SK-N-SH treated with all-trans-retinoic acid at 6 μM for 48 hours (cell line): ENCODE measurements around the gene TFIP11.

Experiments
- ATAC-seq: fragments of 200-7000 bp; cut with Tn5 transposase; 3 replicates; pipeline ENCODE4 v1.9.1; 2020; ENCODE audit warnings: mild to moderate bottlenecking, moderate library complexity
- ARNTL ChIP-seq: fragments of 450-650 bp; formaldehyde crosslinking; IDR thresholded peaks from 2 replicates; pipeline ENCODE4 v1.5.0; 2020; ENCODE audit warnings: low read depth, mild to moderate bottlenecking, moderate library complexity, borderline replicate concordance
- BACH2 ChIP-seq: fragments of 250-450 bp; sonication (Bioruptor Pico); IDR thresholded peaks from 2 replicates; pipeline ENCODE4 v1.9.0; 2021; ENCODE audit warnings: mild to moderate bottlenecking, borderline replicate concordance
- CSDC2 ChIP-seq: fragments of 250-450 bp; sonication (Bioruptor Pico); IDR thresholded peaks from 2 replicates; pipeline ENCODE4 v1.5.0; 2020; ENCODE audit warnings: mild to moderate bottlenecking, moderate library complexity
- ESRRG ChIP-seq: fragments of 250-450 bp; sonication (Bioruptor Pico); IDR thresholded peaks from 2 replicates; pipeline ENCODE4 v1.6.1; 2021; ENCODE audit warnings: mild to moderate bottlenecking
- GLIS3 ChIP-seq: fragments of 250-450 bp; sonication (Bioruptor Pico); IDR thresholded peaks from 2 replicates; pipeline ENCODE4 v1.5.0; 2020; ENCODE audit warnings: mild to moderate bottlenecking, moderate library complexity
- ISL1 ChIP-seq: fragments of 250-450 bp; sonication (Bioruptor Pico); IDR thresholded peaks from 2 replicates; pipeline ENCODE4 v2.1.2; 2022; ENCODE audit warnings: mild to moderate bottlenecking, moderate library complexity
- OSR1 ChIP-seq: fragments of 250-450 bp; sonication (Bioruptor Pico); IDR thresholded peaks from 2 replicates; pipeline ENCODE4 v1.8.0; 2022; ENCODE audit warnings: moderate library complexity, mild to moderate bottlenecking, inconsistent platforms
- RARB ChIP-seq: fragments of 250-450 bp; sonication (Bioruptor Pico); IDR thresholded peaks from 2 replicates; pipeline ENCODE4 v1.8.0; 2021; ENCODE audit warnings: mild to moderate bottlenecking, moderate library complexity
- SNAI2 ChIP-seq: fragments of 250-450 bp; sonication (Bioruptor Pico); IDR thresholded peaks from 2 replicates; pipeline ENCODE4 v1.5.0; 2020; ENCODE audit warnings: mild to moderate bottlenecking, moderate library complexity
- TCF4 ChIP-seq: fragments of 250-450 bp; sonication (Bioruptor Pico); IDR thresholded peaks from 2 replicates; pipeline ENCODE4 v1.8.0; 2021; ENCODE audit warnings: mild to moderate bottlenecking, moderate library complexity, borderline replicate concordance
- ZC3H10 ChIP-seq: fragments of 250-450 bp; sonication (Bioruptor Pico); IDR thresholded peaks from 2 replicates; pipeline ENCODE4 v1.5.1; 2021; ENCODE audit warnings: mild to moderate bottlenecking, moderate library complexity
- ZFP3 ChIP-seq: fragments of 250-450 bp; sonication (Bioruptor Pico); IDR thresholded peaks from 2 replicates; pipeline ENCODE4 v1.5.0; 2020; ENCODE audit warnings: mild to moderate bottlenecking, moderate library complexity
- ZFP30 ChIP-seq: fragments of 450-650 bp; formaldehyde crosslinking; IDR thresholded peaks from 2 replicates; pipeline ENCODE4 v1.5.0; 2022; ENCODE audit warnings: mild to moderate bottlenecking, moderate library complexity
- ZNF70 ChIP-seq: fragments of 450-650 bp; formaldehyde crosslinking; IDR thresholded peaks from 2 replicates; pipeline ENCODE4 v1.5.0; 2020; ENCODE audit warnings: mild to moderate bottlenecking, moderate library complexity
- ZNF8 ChIP-seq: fragments of 450-650 bp; formaldehyde crosslinking; IDR thresholded peaks from 2 replicates; pipeline ENCODE4 v1.5.0; 2020; ENCODE audit warnings: mild to moderate bottlenecking, moderate library complexity
- TF ChIP-seq, protein P1 (sequence below): fragments of 250-450 bp; sonication (Bioruptor Pico); IDR thresholded peaks from 2 replicates; pipeline ENCODE4 v1.5.1; 2021; ENCODE audit warnings: mild to moderate bottlenecking, moderate library complexity
- TF ChIP-seq, protein P2 (sequence below): fragments of 250-450 bp; sonication (Bioruptor Pico); IDR thresholded peaks from 2 replicates; pipeline ENCODE4 v1.5.1; 2020; ENCODE audit warnings: low read depth, mild to moderate bottlenecking, moderate library complexity
- TF ChIP-seq, protein P3 (sequence below): fragments of 250-450 bp; sonication (Bioruptor Pico); IDR thresholded peaks from 2 replicates; pipeline ENCODE4 v1.8.0; 2021; ENCODE audit warnings: low read depth, mild to moderate bottlenecking, moderate library complexity, borderline replicate concordance
- TF ChIP-seq, protein P4 (sequence below): fragments of 250-450 bp; sonication (Bioruptor Pico); IDR thresholded peaks from 2 replicates; pipeline ENCODE4 v1.8.0; 2020; ENCODE audit warnings: mild to moderate bottlenecking, moderate library complexity, borderline replicate concordance
- TF ChIP-seq, protein P5 (sequence below): fragments of 250-450 bp; sonication (Bioruptor Pico); IDR thresholded peaks from 2 replicates; pipeline ENCODE4 v1.5.0; 2020; ENCODE audit warnings: mild to moderate bottlenecking, moderate library complexity

TFIP11 gene

DNA sequence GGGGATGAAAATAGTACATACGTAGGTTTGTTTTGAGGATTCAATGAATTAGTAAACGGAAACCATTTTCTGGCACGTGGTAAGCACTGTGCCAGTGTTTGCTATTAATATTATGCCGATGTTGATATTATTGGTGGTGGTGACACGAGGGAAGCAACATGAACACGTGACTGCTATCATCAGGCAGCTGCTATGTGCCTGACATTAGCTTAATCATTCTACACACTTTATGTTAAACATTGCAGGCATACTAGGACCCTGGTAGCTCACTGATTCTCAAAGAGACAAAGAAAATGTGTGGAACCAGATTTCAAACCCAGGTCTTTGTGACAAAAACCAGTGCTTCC lies 27.9 kb downstream of the TFIP11 start:
- TF ChIP-seq SNAI2 (CRISPR knock-in tag) (no peak), OSR1 (CRISPR knock-in tag) (no peak), ZNF8 (CRISPR knock-in tag) (no peak)
- ATAC-seq: no peak

DNA sequence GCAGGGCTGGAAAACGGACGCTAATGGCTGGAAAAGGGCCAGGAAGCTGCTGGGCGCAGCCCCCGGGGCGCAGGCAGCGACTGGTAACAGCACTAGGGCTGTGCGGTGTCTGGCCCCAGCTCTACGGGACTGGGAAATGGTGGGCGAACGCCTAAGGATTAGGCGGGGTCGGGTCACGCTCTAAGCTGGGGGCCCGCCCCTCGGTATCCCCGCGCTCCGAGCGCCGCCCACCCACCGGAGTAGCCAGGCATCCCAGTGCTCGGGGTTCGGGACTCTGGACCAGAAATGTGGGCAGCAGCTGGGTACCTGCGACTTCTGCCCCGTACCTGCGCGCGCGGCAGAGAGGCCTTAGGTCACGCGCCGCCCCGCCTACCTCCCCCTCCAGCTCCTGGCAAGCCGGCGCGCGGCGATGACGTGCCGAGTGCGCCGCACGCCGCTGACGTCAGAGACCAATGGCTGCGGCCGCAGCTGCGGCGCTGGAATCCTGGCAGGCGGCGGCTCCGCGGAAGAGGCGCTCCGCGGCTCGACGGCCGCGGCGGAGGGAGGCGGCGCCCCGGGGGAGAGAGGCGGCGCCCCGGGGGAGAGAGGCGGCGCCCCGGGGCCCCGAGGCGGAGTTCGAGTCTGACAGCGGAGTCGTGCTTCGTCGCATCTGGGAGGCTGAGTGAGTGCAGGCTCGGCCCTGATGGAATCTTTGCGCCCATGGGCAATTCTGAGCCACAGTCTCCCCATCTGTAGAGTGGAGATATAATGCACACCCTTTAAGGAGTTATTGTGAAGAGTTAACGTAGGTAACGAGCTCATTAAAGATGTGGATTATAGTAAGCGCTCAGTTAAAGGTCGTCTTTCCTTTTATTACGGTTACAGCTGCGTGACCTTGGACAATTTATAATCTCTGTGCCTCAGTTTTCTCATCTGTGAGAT lies 28.6 kb downstream of the TFIP11 start, which contains the start of the genes HPS4 and SRRD:
HPS4 (minus strand) TSS at position 345 of the 921 bp plus-strand sequence. CDS start 2,021 bp downstream, outside the sequence.
SRRD (plus strand) TSS at position 439 of the 921 bp plus-strand sequence; CDS start at position 453, 14 bp downstream.
- TF ChIP-seq, protein P1, sequence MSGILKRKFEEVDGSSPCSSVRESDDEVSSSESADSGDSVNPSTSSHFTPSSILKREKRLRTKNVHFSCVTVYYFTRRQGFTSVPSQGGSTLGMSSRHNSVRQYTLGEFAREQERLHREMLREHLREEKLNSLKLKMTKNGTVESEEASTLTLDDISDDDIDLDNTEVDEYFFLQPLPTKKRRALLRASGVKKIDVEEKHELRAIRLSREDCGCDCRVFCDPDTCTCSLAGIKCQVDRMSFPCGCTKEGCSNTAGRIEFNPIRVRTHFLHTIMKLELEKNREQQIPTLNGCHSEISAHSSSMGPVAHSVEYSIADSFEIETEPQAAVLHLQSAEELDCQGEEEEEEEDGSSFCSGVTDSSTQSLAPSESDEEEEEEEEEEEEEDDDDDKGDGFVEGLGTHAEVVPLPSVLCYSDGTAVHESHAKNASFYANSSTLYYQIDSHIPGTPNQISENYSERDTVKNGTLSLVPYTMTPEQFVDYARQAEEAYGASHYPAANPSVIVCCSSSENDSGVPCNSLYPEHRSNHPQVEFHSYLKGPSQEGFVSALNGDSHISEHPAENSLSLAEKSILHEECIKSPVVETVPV (CRISPR knock-in tag): peak; percentile 77; the same call in 1 of the 2 replicates
- TF ChIP-seq ESRRG (CRISPR knock-in tag) (peak; percentile 76; the same call in 1 of the 2 replicates), CSDC2 (no peak), OSR1 (CRISPR knock-in tag) (peak; percentile 55; the same call in 1 of the 2 replicates)
- peak; percentile 82 for ATAC-seq

DNA sequence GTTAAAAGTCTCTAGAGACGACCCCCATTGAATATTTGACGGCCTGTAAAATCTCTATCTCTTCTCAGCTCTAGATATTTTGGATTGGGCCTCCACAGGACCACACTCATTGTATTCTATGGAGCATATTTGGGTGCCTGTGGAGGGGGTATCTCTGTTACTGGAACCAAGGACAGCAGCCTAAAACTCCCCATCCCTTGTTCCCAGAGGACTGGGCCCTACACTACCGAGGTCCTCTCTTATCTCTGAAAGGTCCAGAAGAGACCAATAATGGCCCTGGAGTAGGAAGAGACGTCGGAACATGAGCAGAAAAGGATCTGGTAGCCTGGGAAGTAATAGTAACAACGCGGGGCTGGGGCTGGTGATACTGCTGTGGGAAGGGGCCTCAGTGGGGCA lies 29.2 kb downstream of the TFIP11 start:
- TF ChIP-seq ISL1 (no peak), ESRRG (CRISPR knock-in tag) (no peak), SNAI2 (CRISPR knock-in tag) (no peak), ZNF70 (CRISPR knock-in tag) (no peak), ZNF8 (CRISPR knock-in tag) (no peak), BACH2 (CRISPR knock-in tag) (no peak), RARB (no peak), CSDC2 (no peak), OSR1 (CRISPR knock-in tag) (no peak), ZFP30 (no peak), GLIS3 (CRISPR knock-in tag) (no peak), TCF4 (CRISPR knock-in tag) (no peak), ZC3H10 (no peak), ZFP3 (no peak), ARNTL (CRISPR knock-in tag) (no peak)
- TF ChIP-seq, protein P2, sequence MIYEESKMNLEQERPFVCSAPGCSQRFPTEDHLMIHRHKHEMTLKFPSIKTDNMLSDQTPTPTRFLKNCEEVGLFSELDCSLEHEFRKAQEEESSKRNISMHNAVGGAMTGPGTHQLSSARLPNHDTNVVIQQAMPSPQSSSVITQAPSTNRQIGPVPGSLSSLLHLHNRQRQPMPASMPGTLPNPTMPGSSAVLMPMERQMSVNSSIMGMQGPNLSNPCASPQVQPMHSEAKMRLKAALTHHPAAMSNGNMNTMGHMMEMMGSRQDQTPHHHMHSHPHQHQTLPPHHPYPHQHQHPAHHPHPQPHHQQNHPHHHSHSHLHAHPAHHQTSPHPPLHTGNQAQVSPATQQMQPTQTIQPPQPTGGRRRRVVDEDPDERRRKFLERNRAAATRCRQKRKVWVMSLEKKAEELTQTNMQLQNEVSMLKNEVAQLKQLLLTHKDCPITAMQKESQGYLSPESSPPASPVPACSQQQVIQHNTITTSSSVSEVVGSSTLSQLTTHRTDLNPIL (CRISPR knock-in tag): no peak
- TF ChIP-seq, protein P3, sequence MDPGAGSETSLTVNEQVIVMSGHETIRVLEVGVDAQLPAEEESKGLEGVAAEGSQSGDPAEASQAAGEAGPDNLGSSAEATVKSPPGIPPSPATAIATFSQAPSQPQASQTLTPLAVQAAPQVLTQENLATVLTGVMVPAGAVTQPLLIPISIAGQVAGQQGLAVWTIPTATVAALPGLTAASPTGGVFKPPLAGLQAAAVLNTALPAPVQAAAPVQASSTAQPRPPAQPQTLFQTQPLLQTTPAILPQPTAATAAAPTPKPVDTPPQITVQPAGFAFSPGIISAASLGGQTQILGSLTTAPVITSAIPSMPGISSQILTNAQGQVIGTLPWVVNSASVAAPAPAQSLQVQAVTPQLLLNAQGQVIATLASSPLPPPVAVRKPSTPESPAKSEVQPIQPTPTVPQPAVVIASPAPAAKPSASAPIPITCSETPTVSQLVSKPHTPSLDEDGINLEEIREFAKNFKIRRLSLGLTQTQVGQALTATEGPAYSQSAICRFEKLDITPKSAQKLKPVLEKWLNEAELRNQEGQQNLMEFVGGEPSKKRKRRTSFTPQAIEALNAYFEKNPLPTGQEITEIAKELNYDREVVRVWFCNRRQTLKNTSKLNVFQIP: no peak
- TF ChIP-seq, protein P4, sequence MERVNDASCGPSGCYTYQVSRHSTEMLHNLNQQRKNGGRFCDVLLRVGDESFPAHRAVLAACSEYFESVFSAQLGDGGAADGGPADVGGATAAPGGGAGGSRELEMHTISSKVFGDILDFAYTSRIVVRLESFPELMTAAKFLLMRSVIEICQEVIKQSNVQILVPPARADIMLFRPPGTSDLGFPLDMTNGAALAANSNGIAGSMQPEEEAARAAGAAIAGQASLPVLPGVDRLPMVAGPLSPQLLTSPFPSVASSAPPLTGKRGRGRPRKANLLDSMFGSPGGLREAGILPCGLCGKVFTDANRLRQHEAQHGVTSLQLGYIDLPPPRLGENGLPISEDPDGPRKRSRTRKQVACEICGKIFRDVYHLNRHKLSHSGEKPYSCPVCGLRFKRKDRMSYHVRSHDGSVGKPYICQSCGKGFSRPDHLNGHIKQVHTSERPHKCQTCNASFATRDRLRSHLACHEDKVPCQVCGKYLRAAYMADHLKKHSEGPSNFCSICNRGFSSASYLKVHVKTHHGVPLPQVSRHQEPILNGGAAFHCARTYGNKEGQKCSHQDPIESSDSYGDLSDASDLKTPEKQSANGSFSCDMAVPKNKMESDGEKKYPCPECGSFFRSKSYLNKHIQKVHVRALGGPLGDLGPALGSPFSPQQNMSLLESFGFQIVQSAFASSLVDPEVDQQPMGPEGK: no peak
- TF ChIP-seq, protein P5, sequence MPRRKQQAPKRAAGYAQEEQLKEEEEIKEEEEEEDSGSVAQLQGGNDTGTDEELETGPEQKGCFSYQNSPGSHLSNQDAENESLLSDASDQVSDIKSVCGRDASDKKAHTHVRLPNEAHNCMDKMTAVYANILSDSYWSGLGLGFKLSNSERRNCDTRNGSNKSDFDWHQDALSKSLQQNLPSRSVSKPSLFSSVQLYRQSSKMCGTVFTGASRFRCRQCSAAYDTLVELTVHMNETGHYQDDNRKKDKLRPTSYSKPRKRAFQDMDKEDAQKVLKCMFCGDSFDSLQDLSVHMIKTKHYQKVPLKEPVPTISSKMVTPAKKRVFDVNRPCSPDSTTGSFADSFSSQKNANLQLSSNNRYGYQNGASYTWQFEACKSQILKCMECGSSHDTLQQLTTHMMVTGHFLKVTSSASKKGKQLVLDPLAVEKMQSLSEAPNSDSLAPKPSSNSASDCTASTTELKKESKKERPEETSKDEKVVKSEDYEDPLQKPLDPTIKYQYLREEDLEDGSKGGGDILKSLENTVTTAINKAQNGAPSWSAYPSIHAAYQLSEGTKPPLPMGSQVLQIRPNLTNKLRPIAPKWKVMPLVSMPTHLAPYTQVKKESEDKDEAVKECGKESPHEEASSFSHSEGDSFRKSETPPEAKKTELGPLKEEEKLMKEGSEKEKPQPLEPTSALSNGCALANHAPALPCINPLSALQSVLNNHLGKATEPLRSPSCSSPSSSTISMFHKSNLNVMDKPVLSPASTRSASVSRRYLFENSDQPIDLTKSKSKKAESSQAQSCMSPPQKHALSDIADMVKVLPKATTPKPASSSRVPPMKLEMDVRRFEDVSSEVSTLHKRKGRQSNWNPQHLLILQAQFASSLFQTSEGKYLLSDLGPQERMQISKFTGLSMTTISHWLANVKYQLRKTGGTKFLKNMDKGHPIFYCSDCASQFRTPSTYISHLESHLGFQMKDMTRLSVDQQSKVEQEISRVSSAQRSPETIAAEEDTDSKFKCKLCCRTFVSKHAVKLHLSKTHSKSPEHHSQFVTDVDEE (CRISPR knock-in tag): no peak
- ATAC-seq: no peak; the same call in 2 of the 3 replicates
